SK-MEL-5 (cell line): ENCODE data around the gene ZBTB16. TPM values are rescaled to one million over a fixed set of nuclear protein-coding genes. Genes with fewer than 3 reads are reported as not detected.
"Not testable (repeated sequence)": the region's sequence is repeated elsewhere in the genome, so short reads cannot be mapped to it uniquely, and the experiment has no call there.

Experiments used
- DNase-seq: peaks from one replicate; pipeline ENCODE4 v3.0.0-alpha.2; 2016; ENCODE audit warnings: low read depth, low spot score
- in situ Hi-C: cut with HindIII; loops from 2 replicates; pipeline ENCODE4 v1.10.0; 2016; ENCODE audit warnings: low sequenced_read_pairs, high pct_unique_total_duplicates, low pct_unique_long_range_greater_than_20kb
- total RNA-seq: library from RNA; depleted of rRNA; stranded (reverse); fragments of >200 nt; shearing (Covaris generic); gene quantifications from 2 replicates; pipeline ENCODE4 v1.2.3, GENCODE V29; 2014

ZBTB16 gene
- total RNA-seq, 1 experiment from 2014 or later: not detected

GRCh38 chr11:114036147-114036811 is 23.2 kb upstream of the ZBTB16 start:
- in situ Hi-C loops: no loop called here

GRCh38 chr11:114036958-114037357 is 22.6 kb upstream of the ZBTB16 start:
- DNase-seq: no peak
- in situ Hi-C loops: no loop called here

More at GRCh38 chr11:114036147-114036811, 23.2 kb upstream of the ZBTB16 start:
- DNase-seq: peak; percentile 61

- in situ Hi-C loops: no loop called here
- DNase-seq: no peak
These were observed 20.0 kb upstream of the ZBTB16 start for GRCh38 chr11:114039551-114039950.

- DNase-seq: no peak
- in situ Hi-C loops: no loop called here
These were observed 18.8 kb upstream of the ZBTB16 start for GRCh38 chr11:114040706-114041211.

- in situ Hi-C loops: no loop called here
- no peak for DNase-seq
These were observed 17.3 kb upstream of the ZBTB16 start for GRCh38 chr11:114042234-114042633.

GRCh38 chr11:114044042-114044871 is 15.3 kb upstream of the ZBTB16 start:
- no peak for DNase-seq
- in situ Hi-C loops: no loop called here

- in situ Hi-C loops: no loop called here
These were observed 12.2 kb upstream of the ZBTB16 start for GRCh38 chr11:114047327-114047726.

GRCh38 chr11:114049050-114049449 is 10.5 kb upstream of the ZBTB16 start:
- in situ Hi-C loops: no loop called here
- DNase-seq: no peak

More at GRCh38 chr11:114047327-114047726, 12.2 kb upstream of the ZBTB16 start:
- no peak for DNase-seq

- in situ Hi-C loops, DNase-seq: not testable (repeated sequence)
These were observed 9.7 kb upstream of the ZBTB16 start for GRCh38 chr11:114049766-114050165.

GRCh38 chr11:114050258-114050927 is 9.1 kb upstream of the ZBTB16 start:
- in situ Hi-C loops: no loop called here
- no peak for DNase-seq

- DNase-seq: no peak
- in situ Hi-C loops: no loop called here
These were observed 8.0 kb upstream of the ZBTB16 start for GRCh38 chr11:114051558-114051957.

- no peak for DNase-seq
- in situ Hi-C loops: no loop called here
These were observed 7.4 kb upstream of the ZBTB16 start for GRCh38 chr11:114052160-114052559.

GRCh38 chr11:114053406-114053805 is 6.1 kb upstream of the ZBTB16 start:
- no peak for DNase-seq

GRCh38 chr11:114054806-114055205 is 4.7 kb upstream of the ZBTB16 start:
- DNase-seq: no peak
- in situ Hi-C loops: no loop called here

More at GRCh38 chr11:114053406-114053805, 6.1 kb upstream of the ZBTB16 start:
- in situ Hi-C loops: no loop called here

GRCh38 chr11:114056409-114056808 is 3.1 kb upstream of the ZBTB16 start:
- DNase-seq: no peak
- in situ Hi-C loops: no loop called here

- in situ Hi-C loops: no loop called here
- no peak for DNase-seq
These were observed 2.4 kb upstream of the ZBTB16 start for GRCh38 chr11:114057147-114057546.

GRCh38 chr11:114057605-114058004 is 1.9 kb upstream of the ZBTB16 start:
- DNase-seq: no peak
- in situ Hi-C loops: no loop called here

GRCh38 chr11:114058026-114058706 is 1.3 kb upstream of the ZBTB16 start:
- no peak for DNase-seq
- in situ Hi-C loops: no loop called here
